WTC11 (cell line): ENCODE measurements around the gene LILRA6.

Experiments used
- CTCF ChIP-seq: fragments of 200-600 bp; IDR thresholded peaks from 2 replicates; pipeline ENCODE4 v1.8.0; 2022; ENCODE audit warnings: antibody characterized with exemption
- MAX ChIP-seq: sonication (generic); formaldehyde crosslinking; IDR thresholded peaks from 2 replicates; pipeline ENCODE4 v1.8.0; 2022; ENCODE audit warnings: mild to moderate bottlenecking, missing genetic modification reagents
- NFYB ChIP-seq: sonication (generic); formaldehyde crosslinking; conservative IDR thresholded peaks from 2 replicates; pipeline ENCODE4 v1.8.0; 2022; ENCODE audit warnings: low read depth, missing genetic modification reagents
- NR1H2 ChIP-seq: sonication (generic); formaldehyde crosslinking; IDR thresholded peaks from 2 replicates; pipeline ENCODE4 v1.9.0; 2021; ENCODE audit warnings: mild to moderate bottlenecking, moderate library complexity, missing genetic modification reagents
- NR2C2 ChIP-seq: sonication (generic); formaldehyde crosslinking; IDR thresholded peaks from 2 replicates; pipeline ENCODE4 v1.8.0; 2022; ENCODE audit warnings: mild to moderate bottlenecking, missing genetic modification reagents
- ZBTB43 ChIP-seq: sonication (generic); formaldehyde crosslinking; IDR thresholded peaks from 2 replicates; pipeline ENCODE4 v1.8.1; 2023; ENCODE audit warnings: mild to moderate bottlenecking, missing genetic modification reagents

- TF ChIP-seq MAX (CRISPR knock-in tag) = no peak
- no peak for TF ChIP-seq NR2C2 (CRISPR knock-in tag)
- TF ChIP-seq CTCF = no peak
- no peak for TF ChIP-seq NR1H2 (CRISPR knock-in tag)
- TF ChIP-seq ZBTB43 (CRISPR knock-in tag) = no peak
- TF ChIP-seq NFYB = no peak
Measured at GRCh38 chr19:54207676-54207982, 35.0 kb downstream of the LILRA6 start.
